Liver (tissue), 9 donors: Measurements from ENCODE around the gene LDLRAD3. TPM values are rescaled to one million over a fixed set of nuclear protein-coding genes. Genes with fewer than 3 reads are reported as not detected.

Source experiments
- DNase-seq: peaks from one replicate; pipeline ENCODE4 v3.0.0-alpha.2; 2017; ENCODE audit warnings: low spot score
- H3K27ac ChIP-seq, 2 donors: one replicate each; pipeline ENCODE4 v1.7.0; 2013; ENCODE audit warnings: inconsistent platforms in 2 of 2, low read length in 2 of 2, control low read depth in 1 of 2, low read depth in 1 of 2, mild to moderate bottlenecking in 1 of 2
- H3K27me3 ChIP-seq, 4 donors: one replicate each; pipeline versions ENCODE4 v1.6.1 to v1.7.0; 2013; ENCODE audit warnings: low read length in 3 of 4, inconsistent platforms in 1 of 4, mild to moderate bottlenecking in 1 of 4, moderate library complexity in 1 of 4; ENCODE audit not compliant: control insufficient read depth in 4 of 4, insufficient read depth in 4 of 4
- H3K36me3 ChIP-seq, 4 donors: one replicate each; pipeline versions ENCODE4 v1.6.1 to v1.7.0; 2013; ENCODE audit warnings: low read length in 3 of 4, mild to moderate bottlenecking in 3 of 4, low read depth in 1 of 4, moderate library complexity in 1 of 4; ENCODE audit not compliant: control insufficient read depth in 4 of 4, insufficient read depth in 3 of 4
- H3K4me1 ChIP-seq, 4 donors: one replicate each; pipeline versions ENCODE4 v1.6.1 to v1.7.0; 2013; ENCODE audit warnings: low read length in 3 of 4, mild to moderate bottlenecking in 3 of 4, moderate library complexity in 1 of 4; ENCODE audit not compliant: control insufficient read depth in 4 of 4, insufficient read depth in 4 of 4
- H3K4me3 ChIP-seq, 3 donors: one replicate each; pipeline versions ENCODE4 v1.6.1 to v1.7.0; 2013; ENCODE audit warnings: low read length in 3 of 3, control low read depth in 1 of 3, low read depth in 1 of 3, mild to moderate bottlenecking in 1 of 3
- H3K9ac ChIP-seq, 2 donors: one replicate each; pipeline ENCODE4 v1.7.0; 2013; ENCODE audit warnings: low read length in 2 of 2, mild to moderate bottlenecking in 2 of 2, moderate library complexity in 2 of 2, control low read depth in 1 of 2, low read depth in 1 of 2
- H3K9me3 ChIP-seq, 4 donors: one replicate each; pipeline versions ENCODE4 v1.6.1 to v1.7.0; 2013; ENCODE audit warnings: low read length in 3 of 4; ENCODE audit not compliant: control insufficient read depth in 4 of 4
- CTCF ChIP-seq: fragments of 150-350 bp; IDR thresholded peaks from 2 replicates; pipeline ENCODE4 v1.5.1; 2017; ENCODE audit warnings: improper control_type of control experiment, low read depth, low read length; ENCODE audit not compliant: missing input control
- EGR1 ChIP-seq, 2 donors: IDR thresholded peaks; 2 replicates each; pipeline ENCODE4 v1.6.1; 2016 to 2018; ENCODE audit warnings: antibody characterized with exemption in 2 of 2, low read depth in 2 of 2
- FOXA2 ChIP-seq: IDR thresholded peaks from 2 replicates; pipeline ENCODE4 v1.6.1; 2016; ENCODE audit warnings: antibody characterized with exemption
- GABPA ChIP-seq, 2 donors: IDR thresholded peaks in 1 of 2; conservative IDR thresholded peaks in 1 of 2; 2 replicates each; pipeline ENCODE4 v1.6.1; 2016; ENCODE audit warnings: antibody characterized with exemption in 2 of 2, mild to moderate bottlenecking in 1 of 2, moderate library complexity in 1 of 2
- HNF4A ChIP-seq, 2 donors: conservative IDR thresholded peaks; 2 replicates each; pipeline ENCODE4 v1.6.1; 2016; ENCODE audit warnings: antibody characterized with exemption in 2 of 2, mild to moderate bottlenecking in 2 of 2
- HNF4G ChIP-seq: IDR thresholded peaks from 2 replicates; pipeline ENCODE4 v1.6.1; 2016; ENCODE audit warnings: antibody characterized with exemption
- JUND ChIP-seq, 2 donors: IDR thresholded peaks; 2 replicates each; pipeline ENCODE4 v1.6.1; 2016; ENCODE audit warnings: antibody characterized with exemption in 2 of 2
- MAX ChIP-seq: IDR thresholded peaks from 2 replicates; pipeline ENCODE4 v1.6.1; 2016; ENCODE audit warnings: antibody characterized with exemption
- NR2F2 ChIP-seq: IDR thresholded peaks from 2 replicates; pipeline ENCODE4 v1.6.1; 2016; ENCODE audit warnings: antibody characterized with exemption
- REST ChIP-seq: IDR thresholded peaks from 2 replicates; pipeline ENCODE4 v1.6.1; 2016; ENCODE audit warnings: antibody characterized with exemption, mild to moderate bottlenecking
- RXRA ChIP-seq, 2 donors: IDR thresholded peaks; 2 replicates each; pipeline ENCODE4 v1.6.1; 2017 to 2018; ENCODE audit warnings: antibody characterized with exemption in 2 of 2, mild to moderate bottlenecking in 1 of 2
- SP1 ChIP-seq: IDR thresholded peaks from 2 replicates; pipeline ENCODE4 v1.6.1; 2018; ENCODE audit warnings: antibody characterized with exemption, mild to moderate bottlenecking
- TAF1 ChIP-seq: conservative IDR thresholded peaks from 2 replicates; pipeline ENCODE4 v1.6.1; 2016; ENCODE audit warnings: antibody characterized with exemption, mild to moderate bottlenecking
- YY1 ChIP-seq: IDR thresholded peaks from 2 replicates; pipeline ENCODE4 v1.6.1; 2016; ENCODE audit warnings: antibody characterized with exemption, mild to moderate bottlenecking
- ZBTB33 ChIP-seq: IDR thresholded peaks from 2 replicates; pipeline ENCODE4 v1.6.1; 2016; ENCODE audit warnings: antibody characterized with exemption
- WGBS: extraction: QIAGEN DNeasy Blood & Tissue Kit; methylation state at CpG from one replicate; pipeline ENCODE4 v1.1.7; 2013; 5-methylcytosine and 5-hydroxymethylcytosine counted together
- polyA plus RNA-seq, 2 donors: library from polyadenylated mRNA; stranded (reverse) in 1 of 2; unstranded in 1 of 2; fragments of 200-250 nt in 1 of 2; fragments of >200 nt in 1 of 2; fragmentation: Nextera tagmentation in 1 of 2; extraction: Ambion mirVana in 1 of 2; gene quantifications; one replicate each; pipeline versions ENCODE4 v1.2.1 to v1.2.3, GENCODE V29; 2013 to 2015
- total RNA-seq, 2 donors: library from RNA; depleted of rRNA; stranded (reverse); fragments of >200 nt; gene quantifications; one replicate each; pipeline ENCODE4 v1.2.3, GENCODE V29; 2014
- donor health status: healthy.
- donor health status: healthy.
- donor health status: healthy.
- donor health status: healthy.
- donor health status: healthy.

Gene LDLRAD3
- total and polyA plus RNA-seq, 4 donors: 0.75 to 1.3 (median 0.93) TPM

- Histone ChIP-seq H3K27ac (no peak overlapping the region), H3K4me1 (no peaks in the 10 kb centered on the region), H3K36me3 (no peaks in the 10 kb centered on the region), H3K27me3 (no peaks in the 10 kb centered on the region), H3K4me3 (no peak overlapping the region), H3K9me3 (peaks cover 0 to 5% (median 0%) of the 10 kb centered on the region in 4 donors), H3K9ac (no peak overlapping the region)
- 77% methylated on average over 12 of the region's 12 CpGs for WGBS
- TF ChIP-seq EGR1 (IDR thresholded peaks at IDR 0.05; ENCODE audit: low read depth in 2 of 2): no peak
- no peak for TF ChIP-seq RXRA (IDR thresholded peaks at IDR 0.05)
- no peak for TF ChIP-seq MAX
- no peak for TF ChIP-seq HNF4A (conservative IDR thresholded peaks at IDR 0.05)
- no peak for DNase-seq
Measured at GRCh38 chr11:36108881-36109589, 165.2 kb downstream of the LDLRAD3 start.

GRCh38 chr11:36109590-36109849, 165.7 kb downstream of the LDLRAD3 start:
- Histone ChIP-seq H3K36me3 (no peaks in the 10 kb centered on the region), H3K27ac (no peak overlapping the region), H3K9ac (no peak overlapping the region), H3K4me1 (no peaks in the 10 kb centered on the region), H3K27me3 (no peaks in the 10 kb centered on the region), H3K4me3 (no peak overlapping the region), H3K9me3 (peaks cover 0 to 5% (median 0%) of the 10 kb centered on the region in 4 donors)
- WGBS: 75% methylated on average over 3 of the region's 3 CpGs
- TF ChIP-seq YY1 (no peak), REST (no peak), CTCF (no peak), FOXA2 (no peak), HNF4G (no peak), HNF4A (conservative IDR thresholded peaks at IDR 0.05) (no peak)
- no peak for DNase-seq

GRCh38 chr11:36109850-36110606, 166.2 kb downstream of the LDLRAD3 start:
- H3K36me3 ChIP-seq: no peaks in the 10 kb centered on the region
- WGBS: 64% methylated on average over 6 of the region's 6 CpGs
- peaks cover 0 to 9% (median 0%) of the 10 kb centered on the region in 4 donors for H3K9me3 ChIP-seq
- no peak overlapping the region for H3K4me3 ChIP-seq
- H3K9ac ChIP-seq: no peak overlapping the region
- no peak for DNase-seq
- H3K4me1 ChIP-seq: no peaks in the 10 kb centered on the region
- no peaks in the 10 kb centered on the region for H3K27me3 ChIP-seq
- no peak overlapping the region for H3K27ac ChIP-seq
- no peak for TF ChIP-seq HNF4A (conservative IDR thresholded peaks at IDR 0.05)
- TF ChIP-seq GABPA (IDR thresholded peaks at IDR 0.05 in 1 of 2, conservative IDR thresholded peaks at IDR 0.05 in 1 of 2): no peak
- no peak for TF ChIP-seq NR2F2
- no peak for TF ChIP-seq CTCF
- TF ChIP-seq JUND (IDR thresholded peaks at IDR 0.05): no peak
- no peak for TF ChIP-seq HNF4G
- TF ChIP-seq YY1: no peak
- TF ChIP-seq ZBTB33: no peak
- TF ChIP-seq SP1: no peak
- TF ChIP-seq RXRA (IDR thresholded peaks at IDR 0.05): no peak
- TF ChIP-seq TAF1: no peak
- no peak for TF ChIP-seq MAX
